Ascending aorta (tissue), 2 donors: ENCODE measurements around the gene C20orf204. TPM values are rescaled to one million over a fixed set of nuclear protein-coding genes. Genes with fewer than 3 reads are reported as not detected.

Experiments
- DNase-seq, 2 donors: peaks; one replicate each; pipeline ENCODE4 v3.0.0-alpha.2; 2019; ENCODE audit warnings: low spot score in 2 of 2
- H3K27ac ChIP-seq, 2 donors: fragments of 200-600 bp; sonication (generic); one replicate each; pipeline ENCODE4 v1.5.1; 2016 to 2017; ENCODE audit warnings: mild to moderate bottlenecking in 1 of 2
- H3K27me3 ChIP-seq: fragments of 200-600 bp; sonication (generic); one replicate; pipeline ENCODE4 v1.5.1; 2017
- H3K36me3 ChIP-seq, 2 donors: fragments of 200-600 bp; sonication (generic); one replicate each; pipeline ENCODE4 v1.5.1; 2016
- H3K4me1 ChIP-seq, 2 donors: fragments of 200-600 bp; sonication (generic); one replicate each; pipeline ENCODE4 v1.5.1; 2016 to 2017; ENCODE audit warnings: mild to moderate bottlenecking in 1 of 2
- H3K4me3 ChIP-seq, 2 donors: fragments of 200-600 bp; sonication (generic); one replicate each; pipeline ENCODE4 v1.5.1; 2016 to 2017; ENCODE audit warnings: mild to moderate bottlenecking in 1 of 2
- H3K9me3 ChIP-seq, 2 donors: fragments of 200-600 bp; sonication (generic); one replicate each; pipeline ENCODE4 v1.5.1; 2016
- intact Hi-C: fragments of 100-400 bp; cut with DNase I; formaldehyde crosslinking; loops from one replicate; pipeline ENCODE4 v1.15.1; 2023
- total RNA-seq: library from RNA; depleted of rRNA; stranded (reverse); fragments of >200 nt; gene quantifications from one replicate; pipeline ENCODE4 v1.1.0, GENCODE V29; 2016
- TF ChIP-seq, protein P1 (sequence below), 3 experiments: fragments of 200-600 bp in 2 of 3; fragments of 450-650 bp in 1 of 3; sonication (generic) in 2 of 3; IDR thresholded peaks; one replicate each; pipeline ENCODE4 v1.5.1; 2016 to 2019; ENCODE audit warnings: antibody characterized with exemption in 3 of 3, mild to moderate bottlenecking in 1 of 3, moderate library complexity in 1 of 3

C20orf204 gene
- total RNA-seq, 1 donor from 2014 or later, result not detected

DNA sequence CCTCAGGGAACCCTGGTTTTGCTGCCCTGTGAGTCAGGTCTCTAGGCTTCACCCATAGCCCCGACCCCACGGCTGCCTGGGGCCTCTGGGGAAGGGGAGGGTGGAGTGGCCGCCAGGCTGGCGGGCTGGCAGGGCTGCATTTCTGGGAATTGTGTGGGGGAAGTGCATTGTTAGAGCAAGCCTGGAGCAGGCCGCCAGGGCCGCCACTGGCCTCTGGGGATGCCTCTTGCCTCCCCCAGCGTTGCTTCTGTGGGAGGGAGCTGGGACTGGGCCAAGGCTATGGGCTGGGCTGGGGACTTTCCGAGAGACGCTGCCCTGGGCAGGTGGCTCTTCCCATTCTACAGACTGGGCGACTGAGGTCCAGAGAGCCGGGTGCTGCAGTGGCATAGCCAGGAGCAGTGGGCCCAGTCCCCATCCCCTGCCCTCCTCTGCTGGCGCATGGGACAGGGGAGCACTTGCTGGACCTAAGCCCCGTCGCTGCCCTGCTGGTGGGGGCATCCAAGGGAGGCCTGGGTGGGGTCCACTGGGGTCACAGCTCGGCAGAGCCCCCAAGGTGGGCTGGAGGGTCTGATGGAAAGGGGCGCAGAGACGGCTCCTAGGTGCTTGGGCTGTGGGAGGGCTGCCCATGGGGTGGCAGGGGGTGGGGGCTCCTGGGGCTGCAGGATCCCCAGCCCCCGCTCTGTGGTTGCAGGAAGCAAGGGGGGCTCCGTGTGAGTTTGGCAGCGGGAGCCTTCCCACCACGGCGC lies 20.1 kb downstream of the C20orf204 start:
- H3K36me3 ChIP-seq, result no peaks in the 10 kb centered on the region
- TF ChIP-seq, protein P1, sequence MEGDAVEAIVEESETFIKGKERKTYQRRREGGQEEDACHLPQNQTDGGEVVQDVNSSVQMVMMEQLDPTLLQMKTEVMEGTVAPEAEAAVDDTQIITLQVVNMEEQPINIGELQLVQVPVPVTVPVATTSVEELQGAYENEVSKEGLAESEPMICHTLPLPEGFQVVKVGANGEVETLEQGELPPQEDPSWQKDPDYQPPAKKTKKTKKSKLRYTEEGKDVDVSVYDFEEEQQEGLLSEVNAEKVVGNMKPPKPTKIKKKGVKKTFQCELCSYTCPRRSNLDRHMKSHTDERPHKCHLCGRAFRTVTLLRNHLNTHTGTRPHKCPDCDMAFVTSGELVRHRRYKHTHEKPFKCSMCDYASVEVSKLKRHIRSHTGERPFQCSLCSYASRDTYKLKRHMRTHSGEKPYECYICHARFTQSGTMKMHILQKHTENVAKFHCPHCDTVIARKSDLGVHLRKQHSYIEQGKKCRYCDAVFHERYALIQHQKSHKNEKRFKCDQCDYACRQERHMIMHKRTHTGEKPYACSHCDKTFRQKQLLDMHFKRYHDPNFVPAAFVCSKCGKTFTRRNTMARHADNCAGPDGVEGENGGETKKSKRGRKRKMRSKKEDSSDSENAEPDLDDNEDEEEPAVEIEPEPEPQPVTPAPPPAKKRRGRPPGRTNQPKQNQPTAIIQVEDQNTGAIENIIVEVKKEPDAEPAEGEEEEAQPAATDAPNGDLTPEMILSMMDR (IDR thresholded peaks at IDR 0.05), result no peak
- DNase-seq, result no peak
- H3K4me3 ChIP-seq, result no peak overlapping the region
- H3K27ac ChIP-seq, result peak overlapping the region in 1 of 2 donors; percentile 36
- no peaks in the 10 kb centered on the region for H3K4me1 ChIP-seq
- no peaks in the 10 kb centered on the region for H3K9me3 ChIP-seq
- intact Hi-C loops, result no loop called here
- no peaks in the 10 kb centered on the region for H3K27me3 ChIP-seq

DNA sequence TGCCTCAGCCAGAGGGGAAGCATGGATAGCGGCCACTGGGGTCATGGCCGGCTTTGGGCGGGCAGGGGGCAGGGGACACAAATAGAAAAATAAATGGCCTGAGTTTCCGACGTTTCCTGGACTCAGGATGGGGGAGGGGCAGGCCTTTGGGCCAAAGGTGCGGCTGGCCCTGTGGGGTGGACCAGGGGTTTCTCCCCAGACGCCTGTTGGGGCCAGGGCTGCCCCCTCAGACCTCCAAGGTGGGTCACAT lies 20.6 kb downstream of the C20orf204 start:
- Histone ChIP-seq H3K4me3 (no peak overlapping the region), H3K4me1 (no peaks in the 10 kb centered on the region), H3K27me3 (no peaks in the 10 kb centered on the region), H3K36me3 (no peaks in the 10 kb centered on the region), H3K27ac (peak overlapping the region in 1 of 2 donors; percentile 36), H3K9me3 (no peaks in the 10 kb centered on the region)
- intact Hi-C loops, result no loop called here
- TF ChIP-seq, protein P1 (IDR thresholded peaks at IDR 0.05), result no peak
- DNase-seq, result no peak

DNA sequence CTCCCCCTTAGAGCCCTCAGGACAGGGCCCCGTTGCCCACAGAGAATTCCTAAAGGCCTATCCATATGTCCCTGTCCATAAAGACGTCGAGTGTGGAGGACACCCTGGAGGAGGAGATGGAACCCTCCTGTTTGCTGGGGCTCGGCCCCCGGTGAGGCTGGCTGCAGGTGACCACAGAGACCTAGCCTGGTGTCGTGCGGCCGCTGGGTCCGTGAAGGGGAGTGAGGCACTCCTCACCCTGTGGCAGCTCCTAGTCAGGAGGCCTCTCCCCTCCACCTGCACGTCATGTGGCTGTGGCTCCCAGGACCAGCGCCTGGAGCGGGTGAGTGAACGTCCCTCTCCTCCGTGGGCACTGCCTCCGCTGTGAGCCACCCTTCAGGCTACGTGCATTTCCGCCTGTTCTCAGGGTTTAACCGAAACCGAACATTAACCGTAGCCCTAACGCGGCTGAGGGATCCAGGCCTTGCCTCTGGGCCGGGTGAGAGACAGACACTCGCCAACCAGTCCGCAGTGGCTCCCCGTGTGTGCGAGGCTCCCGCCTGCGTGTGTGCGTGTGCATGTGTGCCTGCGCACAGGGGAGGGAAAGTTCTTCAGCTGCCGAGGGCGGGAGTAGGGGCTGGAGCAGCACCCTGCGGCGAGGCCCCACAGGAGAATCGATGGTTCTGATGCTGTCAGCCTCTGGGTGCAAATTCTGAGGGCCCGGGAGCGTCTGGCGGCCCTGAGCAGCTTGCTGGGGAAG lies 21.1 kb downstream of the C20orf204 start:
- Histone ChIP-seq H3K27ac (peak overlapping the region in 1 of 2 donors; percentile 36), H3K9me3 (no peaks in the 10 kb centered on the region), H3K27me3 (no peaks in the 10 kb centered on the region), H3K36me3 (no peaks in the 10 kb centered on the region), H3K4me1 (no peaks in the 10 kb centered on the region), H3K4me3 (no peak overlapping the region)
- no peak for DNase-seq
- TF ChIP-seq, protein P1 (IDR thresholded peaks at IDR 0.05), result no peak
- intact Hi-C loops, result no loop called here

DNA sequence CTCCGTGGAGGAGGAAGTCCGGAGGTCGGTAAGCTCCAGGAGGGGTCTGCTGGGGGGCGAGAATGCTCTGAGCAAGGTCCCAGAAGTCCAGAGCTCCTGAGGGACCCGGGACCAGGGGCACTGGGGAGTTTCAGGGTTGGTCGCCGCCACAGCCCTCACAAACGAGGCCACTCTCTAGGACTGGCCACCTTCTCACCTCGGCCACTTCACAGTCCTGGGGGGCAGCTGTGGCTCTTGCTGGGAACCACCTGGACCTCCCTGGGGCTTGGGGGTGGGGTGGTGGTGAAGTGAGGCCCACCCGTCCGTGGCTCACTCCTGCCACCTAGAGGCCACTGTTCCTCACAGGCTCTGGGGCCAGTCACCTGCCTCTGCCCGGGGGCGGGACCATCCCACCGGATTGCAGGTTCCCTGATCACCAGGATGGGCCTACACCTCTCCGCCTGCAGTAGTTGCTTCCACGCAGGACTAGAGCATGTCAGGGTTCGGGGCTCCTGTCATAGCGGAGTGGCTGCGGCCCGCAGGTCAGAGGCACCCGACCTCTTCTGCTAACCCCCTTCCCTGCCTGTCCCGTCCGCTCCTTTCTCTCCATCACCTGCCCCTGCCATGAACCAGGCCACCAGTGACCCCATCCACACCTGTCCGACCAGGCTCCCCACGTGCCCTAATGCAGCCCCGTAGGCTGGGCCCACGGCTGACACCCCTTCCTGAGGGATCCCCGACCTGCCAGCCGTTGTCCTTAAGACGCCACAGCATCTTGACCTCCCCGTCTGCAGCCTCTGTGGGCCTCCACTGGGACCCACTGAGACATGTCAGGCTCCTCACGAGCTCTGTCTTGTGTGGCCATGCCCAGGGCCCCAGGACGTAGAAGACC lies 21.9 kb downstream of the C20orf204 start:
- intact Hi-C loops, result no loop called here
- TF ChIP-seq, protein P1 (IDR thresholded peaks at IDR 0.05), result peak; percentile 48 to 82 (median 71)
- Histone ChIP-seq H3K4me1 (peaks cover 4 to 5% of the 10 kb centered on the region in 2 donors), H3K36me3 (no peaks in the 10 kb centered on the region), H3K27me3 (no peaks in the 10 kb centered on the region), H3K4me3 (no peak overlapping the region), H3K9me3 (no peaks in the 10 kb centered on the region), H3K27ac (peak overlapping the region in 1 of 2 donors; percentile 36)
- peak in 1 of 2 donors; percentile 82 for DNase-seq

DNA sequence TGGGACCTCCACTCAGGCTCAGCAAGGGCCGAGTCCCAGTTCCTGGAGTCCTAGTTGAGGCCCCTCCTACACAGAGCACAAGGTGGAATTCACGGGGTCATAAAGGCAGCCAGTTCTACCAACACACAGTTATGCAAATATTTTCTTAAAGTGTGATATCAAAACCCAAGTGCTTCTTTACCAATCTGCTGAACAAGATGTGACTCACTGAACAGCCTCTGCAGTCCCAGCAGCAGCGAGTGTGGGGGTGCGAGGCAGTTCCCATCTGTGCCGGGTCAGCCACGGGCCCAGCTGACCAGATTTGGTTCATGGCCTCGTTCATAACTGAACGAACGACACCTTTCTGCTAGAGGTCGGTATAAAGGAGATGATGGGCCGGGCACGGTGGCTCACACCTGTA lies 22.6 kb downstream of the C20orf204 start:
- Histone ChIP-seq H3K36me3 (no peaks in the 10 kb centered on the region), H3K27ac (no peak overlapping the region), H3K27me3 (no peaks in the 10 kb centered on the region), H3K4me3 (no peak overlapping the region), H3K9me3 (no peaks in the 10 kb centered on the region), H3K4me1 (peaks cover 5% of the 10 kb centered on the region in 2 donors)
- intact Hi-C loops, result no loop called here
- TF ChIP-seq, protein P1 (IDR thresholded peaks at IDR 0.05), result no peak
- DNase-seq, result no peak
